ENCODE measurements around the gene TEX14. TPM values are rescaled to one million over a fixed set of nuclear protein-coding genes. Genes with fewer than 3 reads are reported as not detected.
A peak's percentile ranks its signal among the peaks of the same experiment; 100 is the strongest.

TEX14 gene
- total and polyA plus RNA-seq, 4 donors: 0.16 to 0.24 (median 0.18) TPM; not detected in 1

DNA sequence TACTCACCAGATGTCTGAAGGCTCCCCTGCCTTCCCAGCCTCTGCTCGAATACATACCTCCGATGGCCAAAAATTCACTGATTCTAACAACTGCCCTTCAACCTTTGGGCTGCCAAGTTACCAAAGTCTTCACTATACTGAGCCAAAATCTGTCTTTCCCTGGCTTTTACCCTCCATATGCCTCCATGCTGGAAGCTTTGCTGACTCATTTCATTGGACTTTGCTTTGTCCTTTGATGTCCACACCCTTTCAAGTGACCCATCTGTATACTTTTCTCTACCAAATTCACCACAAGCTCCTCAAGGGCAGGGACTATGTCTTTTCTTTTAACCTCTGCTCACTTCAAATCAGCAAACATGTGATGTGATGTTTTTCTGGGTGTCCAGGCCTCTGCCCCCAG lies 156.4 kb downstream of the TEX14 start:
- Histone ChIP-seq H3K36me3 (ENCODE audit: control insufficient read depth in 1 of 2, insufficient read depth in 2 of 2, low read length in 1 of 2) (no peaks in the 10 kb centered on the region), H3K27ac (ENCODE audit: low read depth in 1 of 2, low read length in 2 of 2) (no peak overlapping the region), H3K4me3 (ENCODE audit: low read length in 2 of 2) (no peak overlapping the region), H3K4me1 (ENCODE audit: control insufficient read depth in 1 of 2, insufficient read depth in 2 of 2, low read length in 2 of 2) (no peaks in the 10 kb centered on the region), H3K9me3 (ENCODE audit: control insufficient read depth, low read length) (no peaks in the 10 kb centered on the region), H3K27me3 (ENCODE audit: control insufficient read depth in 1 of 2, insufficient read depth in 2 of 2, low read length in 1 of 2) (no peaks in the 10 kb centered on the region)
- ATAC-seq (ENCODE audit: low FRiP score) (no peak), DNase-seq (no peak)
- intact Hi-C loops (cut with DNase I): no loop called here
- WGBS, 2 donors: 83 to 86% methylated on average over 2 of the region's 2 CpGs

DNA sequence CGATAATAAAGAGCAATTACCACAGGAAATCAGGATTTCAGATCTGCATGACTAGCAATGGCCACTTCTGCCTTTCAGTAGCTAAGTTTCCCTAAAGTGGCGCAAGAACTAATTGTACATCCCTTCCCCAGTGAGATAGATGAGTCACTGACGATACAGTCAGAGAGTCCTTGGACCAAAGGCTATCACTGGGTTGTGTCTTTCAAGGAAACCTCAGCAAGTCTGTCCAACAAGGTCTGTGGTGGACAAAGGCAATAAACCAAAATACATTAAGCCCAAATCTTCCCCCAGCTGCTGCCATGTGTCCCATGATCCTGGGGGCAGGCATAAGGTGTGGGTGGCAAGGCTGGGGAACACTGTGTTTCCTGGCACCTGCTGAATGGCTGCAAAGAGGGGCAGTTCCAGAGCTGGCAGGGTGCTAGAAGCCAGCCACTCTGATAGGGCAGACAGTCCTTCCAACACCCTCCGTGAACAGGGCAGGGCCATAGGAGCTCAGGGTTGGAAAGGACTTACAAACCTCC lies 156.9 kb downstream of the TEX14 start:
- no peaks in the 10 kb centered on the region for H3K36me3 ChIP-seq (ENCODE audit: control insufficient read depth in 1 of 2, insufficient read depth in 2 of 2, low read length in 1 of 2)
- no peaks in the 10 kb centered on the region for H3K9me3 ChIP-seq (ENCODE audit: control insufficient read depth, low read length)
- WGBS, 2 donors: 90 to 94% methylated on average over 4 of the region's 4 CpGs
- no peaks in the 10 kb centered on the region for H3K4me1 ChIP-seq (ENCODE audit: control insufficient read depth in 1 of 2, insufficient read depth in 2 of 2, low read length in 2 of 2)
- no peak for DNase-seq
- ATAC-seq (ENCODE audit: low FRiP score): no peak
- H3K27ac ChIP-seq (ENCODE audit: low read depth in 1 of 2, low read length in 2 of 2): no peak overlapping the region
- H3K4me3 ChIP-seq (ENCODE audit: low read length in 2 of 2): no peak overlapping the region
- no peaks in the 10 kb centered on the region for H3K27me3 ChIP-seq (ENCODE audit: control insufficient read depth in 1 of 2, insufficient read depth in 2 of 2, low read length in 1 of 2)
- intact Hi-C loops (cut with DNase I): loop anchor here in 1 of 2 donors (5.0 kb wide), 1 partner anchor 97 kb away; no protein-coding TSS in a partner anchor

DNA sequence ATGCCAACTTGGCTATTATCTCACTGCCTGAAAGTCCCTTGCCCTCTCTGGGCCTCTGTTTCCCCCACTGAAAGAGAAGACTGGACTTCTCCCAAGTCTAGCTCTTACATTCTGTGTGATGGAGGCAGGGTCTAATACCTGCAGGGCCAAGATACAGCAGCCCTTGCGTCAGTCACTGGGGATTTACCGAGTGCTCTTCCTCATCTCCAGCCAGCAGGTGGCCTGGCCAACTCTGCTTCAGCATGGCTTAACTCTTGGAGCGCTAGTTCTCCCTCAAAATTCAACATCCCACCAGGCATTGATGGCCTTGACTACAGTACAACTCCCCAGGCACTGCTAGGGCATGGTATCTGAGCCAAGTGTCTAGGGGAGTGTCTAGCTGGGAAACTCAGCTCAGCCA lies 157.5 kb downstream of the TEX14 start:
- WGBS, 2 donors: 67 to 75% methylated on average over 3 of the region's 3 CpGs
- ATAC-seq (ENCODE audit: low FRiP score): no peak
- H3K27me3 ChIP-seq (ENCODE audit: control insufficient read depth in 1 of 2, insufficient read depth in 2 of 2, low read length in 1 of 2): no peaks in the 10 kb centered on the region
- intact Hi-C loops (cut with DNase I): loop anchor here in 1 of 2 donors (5.0 kb wide), 1 partner anchor 98 kb away; no protein-coding TSS in a partner anchor
- no peaks in the 10 kb centered on the region for H3K9me3 ChIP-seq (ENCODE audit: control insufficient read depth, low read length)
- H3K27ac ChIP-seq (ENCODE audit: low read depth in 1 of 2, low read length in 2 of 2): no peak overlapping the region
- no peak overlapping the region for H3K4me3 ChIP-seq (ENCODE audit: low read length in 2 of 2)
- H3K4me1 ChIP-seq (ENCODE audit: control insufficient read depth in 1 of 2, insufficient read depth in 2 of 2, low read length in 2 of 2): no peaks in the 10 kb centered on the region
- no peaks in the 10 kb centered on the region for H3K36me3 ChIP-seq (ENCODE audit: control insufficient read depth in 1 of 2, insufficient read depth in 2 of 2, low read length in 1 of 2)
- DNase-seq: no peak

DNA sequence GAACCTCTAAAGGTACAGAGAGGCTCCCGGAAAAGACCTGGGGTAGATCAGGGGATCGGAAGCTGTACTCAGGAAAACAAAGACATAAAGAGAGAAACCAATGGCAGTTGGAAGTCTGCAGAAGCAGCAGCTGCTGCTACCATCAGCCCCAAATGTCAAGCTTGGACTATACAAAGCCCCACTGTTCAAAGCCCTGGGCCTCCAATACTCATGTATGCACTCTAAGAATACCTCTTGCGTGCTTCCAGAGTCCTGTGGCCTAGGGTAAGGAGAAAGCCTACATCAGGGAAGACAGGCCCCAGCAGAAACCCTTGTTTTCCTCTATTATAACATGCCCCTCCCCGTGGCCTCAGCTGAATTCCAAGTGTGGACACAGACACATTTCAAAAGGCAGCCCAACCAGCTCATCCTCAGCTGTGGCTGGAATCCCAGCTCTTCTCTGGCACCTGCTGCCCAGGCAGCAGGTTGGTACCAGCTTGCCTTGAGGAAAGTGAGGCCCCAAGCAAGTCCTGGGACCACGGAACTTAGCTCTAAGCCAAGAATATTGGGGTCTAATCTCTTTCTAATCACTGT lies 158.1 kb downstream of the TEX14 start:
- H3K4me1 ChIP-seq (ENCODE audit: control insufficient read depth in 1 of 2, insufficient read depth in 2 of 2, low read length in 2 of 2): no peaks in the 10 kb centered on the region
- DNase-seq (no peak), ATAC-seq (ENCODE audit: low FRiP score) (no peak)
- H3K36me3 ChIP-seq (ENCODE audit: control insufficient read depth in 1 of 2, insufficient read depth in 2 of 2, low read length in 1 of 2): no peaks in the 10 kb centered on the region
- H3K27me3 ChIP-seq (ENCODE audit: control insufficient read depth in 1 of 2, insufficient read depth in 2 of 2, low read length in 1 of 2): no peaks in the 10 kb centered on the region
- H3K9me3 ChIP-seq (ENCODE audit: control insufficient read depth, low read length): no peaks in the 10 kb centered on the region
- no peak overlapping the region for H3K27ac ChIP-seq (ENCODE audit: low read depth in 1 of 2, low read length in 2 of 2)
- whole genome bisulfite sequencing, 2 donors: 94 to 98% methylated on average over 5 of the region's 5 CpGs
- intact Hi-C loops (cut with DNase I): loop anchor here in 1 of 2 donors (5.0 kb wide), 1 partner anchor 99 kb away; no protein-coding TSS in a partner anchor
- H3K4me3 ChIP-seq (ENCODE audit: low read length in 2 of 2): no peak overlapping the region

DNA sequence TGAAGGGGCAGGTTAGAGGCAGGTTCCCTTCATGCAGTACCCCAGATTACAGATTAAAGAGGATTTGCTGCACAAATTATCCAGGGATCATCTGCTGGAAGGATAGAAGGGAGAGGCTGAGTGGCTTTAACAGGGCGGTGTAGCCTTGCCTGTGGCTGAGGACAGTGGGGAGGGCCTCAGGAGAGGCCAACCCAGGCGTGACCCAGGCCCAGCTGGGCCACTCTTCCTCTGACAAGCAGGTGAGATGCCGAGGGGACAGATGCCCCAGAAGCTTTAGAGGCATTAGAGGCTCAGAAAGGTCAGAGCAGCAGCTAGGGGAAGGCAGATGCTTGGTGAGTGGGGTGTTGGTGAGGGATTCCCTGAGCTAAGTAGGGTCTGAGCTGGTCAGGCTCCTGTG lies 159.3 kb downstream of the TEX14 start:
- ATAC-seq (ENCODE audit: low FRiP score) (no peak), DNase-seq (no peak)
- no peaks in the 10 kb centered on the region for H3K9me3 ChIP-seq (ENCODE audit: control insufficient read depth, low read length)
- H3K36me3 ChIP-seq (ENCODE audit: control insufficient read depth in 1 of 2, insufficient read depth in 2 of 2, low read length in 1 of 2): no peaks in the 10 kb centered on the region
- no peaks in the 10 kb centered on the region for H3K4me1 ChIP-seq (ENCODE audit: control insufficient read depth in 1 of 2, insufficient read depth in 2 of 2, low read length in 2 of 2)
- H3K27me3 ChIP-seq (ENCODE audit: control insufficient read depth in 1 of 2, insufficient read depth in 2 of 2, low read length in 1 of 2): no peaks in the 10 kb centered on the region
- intact Hi-C loops (cut with DNase I): loop anchor here in 1 of 2 donors (5.0 kb wide), 1 partner anchor 100 kb away; no protein-coding TSS in a partner anchor
- H3K4me3 ChIP-seq (ENCODE audit: low read length in 2 of 2): peak overlapping the region in 1 of 2 donors; percentile 78
- no peak overlapping the region for H3K27ac ChIP-seq (ENCODE audit: low read depth in 1 of 2, low read length in 2 of 2)
- WGBS, 2 donors: 72 to 81% methylated on average over 3 of the region's 3 CpGs

DNA sequence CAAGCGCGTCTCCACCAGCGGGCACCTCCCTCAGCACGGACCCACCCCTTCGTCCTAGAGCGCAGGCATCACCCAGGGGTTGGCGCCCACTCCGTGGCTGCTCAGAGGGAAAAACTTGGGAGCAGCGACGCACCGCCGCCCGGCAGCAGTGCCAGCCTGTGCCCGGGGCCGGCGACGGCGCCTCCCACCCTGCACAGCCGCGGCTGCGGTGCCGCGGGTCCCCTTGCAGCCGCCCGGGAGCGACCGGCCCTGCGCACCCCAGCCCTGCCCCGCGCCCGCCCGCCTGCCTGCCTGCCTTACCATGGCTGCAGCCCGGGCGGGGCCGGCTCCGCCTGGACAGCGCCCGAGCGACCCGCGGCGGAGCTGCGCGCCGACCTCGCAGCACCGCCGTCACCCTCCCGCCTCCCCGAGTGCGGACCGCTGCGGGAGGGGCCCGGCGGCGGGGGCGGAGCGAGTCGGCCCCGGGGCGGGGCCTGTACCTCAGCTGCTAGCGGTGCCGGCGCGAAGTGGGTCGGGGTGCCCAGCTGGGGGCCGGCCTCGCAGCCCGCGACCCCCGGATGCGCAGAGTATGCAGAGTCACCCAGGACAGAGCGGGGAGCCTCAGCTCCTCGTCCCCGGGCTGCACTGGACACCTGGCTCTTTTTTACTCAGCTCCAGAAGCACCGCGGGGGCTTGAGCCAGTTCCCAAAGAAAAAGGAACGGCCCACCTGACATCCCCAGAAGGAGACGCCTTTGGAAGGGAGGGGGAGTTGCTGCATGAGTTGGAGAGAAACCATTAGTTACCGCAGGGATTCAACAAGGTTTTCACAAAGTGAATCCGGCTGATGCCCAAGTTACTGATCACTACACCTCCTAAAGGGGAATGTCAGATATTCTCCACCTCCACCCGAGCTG lies 159.9 kb downstream of the TEX14 start:
- ATAC-seq (ENCODE audit: low FRiP score) (peak; percentile 84), DNase-seq (peak; percentile 72 to 88)
- no peaks in the 10 kb centered on the region for H3K27me3 ChIP-seq (ENCODE audit: control insufficient read depth in 1 of 2, insufficient read depth in 2 of 2, low read length in 1 of 2)
- no peaks in the 10 kb centered on the region for H3K36me3 ChIP-seq (ENCODE audit: control insufficient read depth in 1 of 2, insufficient read depth in 2 of 2, low read length in 1 of 2)
- intact Hi-C loops (cut with DNase I): loop anchor here in 1 of 2 donors (5.0 kb wide), 1 partner anchor 100 kb away; no protein-coding TSS in a partner anchor
- 1 to 2% methylated on average over 61 to 82 of the region's 82 CpGs for WGBS, 2 donors
- no peaks in the 10 kb centered on the region for H3K9me3 ChIP-seq (ENCODE audit: control insufficient read depth, low read length)
- peak overlapping the region; percentile 69 to 78 for H3K4me3 ChIP-seq (ENCODE audit: low read length in 2 of 2)
- H3K27ac ChIP-seq (ENCODE audit: low read depth in 1 of 2, low read length in 2 of 2): peak overlapping the region in 1 of 2 donors; percentile 65
- no peaks in the 10 kb centered on the region for H3K4me1 ChIP-seq (ENCODE audit: control insufficient read depth in 1 of 2, insufficient read depth in 2 of 2, low read length in 2 of 2)

DNA sequence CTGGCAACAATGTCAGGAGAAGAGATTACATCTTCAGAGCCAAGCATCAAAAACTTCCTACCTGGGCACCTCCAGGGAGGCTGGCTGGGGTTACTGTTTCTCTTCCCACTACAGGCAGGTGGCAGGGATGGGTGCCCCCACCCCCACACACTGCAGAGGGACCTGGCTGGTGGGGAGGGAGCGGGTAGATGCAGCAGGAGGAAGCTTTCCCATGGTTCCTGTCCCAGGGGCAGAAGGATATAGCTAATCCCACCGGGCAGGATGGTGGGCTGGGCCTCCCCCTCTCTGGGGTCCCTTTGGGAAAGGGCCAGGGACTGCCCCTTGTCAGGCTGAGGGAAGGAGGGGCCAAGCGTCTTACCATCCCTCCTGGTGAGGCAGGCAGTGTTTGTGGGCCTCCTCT lies 160.7 kb downstream of the TEX14 start:
- no peaks in the 10 kb centered on the region for H3K27me3 ChIP-seq (ENCODE audit: control insufficient read depth in 1 of 2, insufficient read depth in 2 of 2, low read length in 1 of 2)
- peak overlapping the region in 1 of 2 donors; percentile 65 for H3K27ac ChIP-seq (ENCODE audit: low read depth in 1 of 2, low read length in 2 of 2)
- ATAC-seq (ENCODE audit: low FRiP score) (no peak), DNase-seq (no peak)
- intact Hi-C loops (cut with DNase I): loop anchor here in 1 of 2 donors (5.0 kb wide), 1 partner anchor 101 kb away; no protein-coding TSS in a partner anchor
- no peaks in the 10 kb centered on the region for H3K36me3 ChIP-seq (ENCODE audit: control insufficient read depth in 1 of 2, insufficient read depth in 2 of 2, low read length in 1 of 2)
- WGBS, 2 donors: 34 to 39% methylated on average over 3 of the region's 3 CpGs
- H3K4me3 ChIP-seq (ENCODE audit: low read length in 2 of 2): peak overlapping the region; percentile 69 to 78
- H3K9me3 ChIP-seq (ENCODE audit: control insufficient read depth, low read length): no peaks in the 10 kb centered on the region
- H3K4me1 ChIP-seq (ENCODE audit: control insufficient read depth in 1 of 2, insufficient read depth in 2 of 2, low read length in 2 of 2): no peaks in the 10 kb centered on the region

DNA sequence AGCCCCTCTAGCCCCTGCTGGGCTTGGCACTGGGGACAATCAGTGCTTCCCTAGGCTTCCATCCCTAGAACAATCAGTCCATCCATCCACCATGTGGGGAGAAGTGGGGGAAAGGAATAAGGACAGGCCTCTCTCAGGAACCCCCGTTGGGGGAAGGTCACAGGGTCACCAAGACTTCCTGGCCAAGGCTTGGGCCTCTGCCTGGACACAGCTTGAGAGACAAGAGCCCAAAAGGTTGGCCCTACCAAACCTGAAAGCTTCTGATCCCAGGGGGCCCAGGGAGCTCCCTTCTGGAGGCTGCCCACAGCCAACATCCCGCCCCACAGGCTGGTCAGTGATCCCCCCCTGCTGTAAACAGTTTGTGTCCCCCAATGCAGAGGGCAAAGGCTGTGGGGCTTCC lies 161.2 kb downstream of the TEX14 start:
- intact Hi-C loops (cut with DNase I): loop anchor here in 1 of 2 donors (5.0 kb wide), 1 partner anchor 102 kb away; no protein-coding TSS in a partner anchor
- H3K4me1 ChIP-seq (ENCODE audit: control insufficient read depth in 1 of 2, insufficient read depth in 2 of 2, low read length in 2 of 2): no peaks in the 10 kb centered on the region

More for the DNA sequence above, 161.2 kb downstream of the TEX14 start:
- H3K4me3 ChIP-seq (ENCODE audit: low read length in 2 of 2): no peak overlapping the region
- 78 to 86% methylated on average over 2 of the region's 2 CpGs for WGBS, 2 donors
- no peaks in the 10 kb centered on the region for H3K9me3 ChIP-seq (ENCODE audit: control insufficient read depth, low read length)
- H3K27me3 ChIP-seq (ENCODE audit: control insufficient read depth in 1 of 2, insufficient read depth in 2 of 2, low read length in 1 of 2): no peaks in the 10 kb centered on the region
- ATAC-seq (ENCODE audit: low FRiP score): no peak
- no peak for DNase-seq
- no peak overlapping the region for H3K27ac ChIP-seq (ENCODE audit: low read depth in 1 of 2, low read length in 2 of 2)
- H3K36me3 ChIP-seq (ENCODE audit: control insufficient read depth in 1 of 2, insufficient read depth in 2 of 2, low read length in 1 of 2): no peaks in the 10 kb centered on the region

Measured in aorta (tissue), 5 donors.